ENCODE results near the gene PNLDC1. TPM values are rescaled to one million over a fixed set of nuclear protein-coding genes. Genes with fewer than 3 reads are reported as not detected.
A peak's percentile ranks its signal among the peaks of the same experiment; 100 is the strongest.

The PNLDC1 gene
- total and polyA plus RNA-seq, 2 experiments from 2014 or later: not detected

DNA sequence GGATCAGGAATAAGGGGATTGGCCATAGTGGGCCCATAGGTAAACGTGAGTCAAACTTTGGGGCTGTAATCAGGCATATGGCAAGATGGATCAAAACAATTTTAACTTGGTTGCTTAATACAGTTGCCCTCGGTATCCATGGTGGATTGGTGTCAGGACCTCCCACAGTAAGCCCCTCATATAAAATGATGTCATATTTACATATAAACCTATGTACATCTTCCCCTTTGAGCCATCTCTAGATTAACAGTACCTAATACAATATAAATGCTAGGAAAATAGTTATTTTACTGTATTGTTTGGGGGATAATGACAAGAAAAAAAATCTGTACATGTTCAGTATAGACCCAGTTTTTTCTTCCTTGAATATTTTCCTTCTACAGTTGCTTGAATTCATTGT is 45.7 kb upstream of the PNLDC1 start:
- Histone ChIP-seq H3K4me1 (ENCODE audit: insufficient read depth) (0 out of 2 replicates have a peak, but pooled peaks cover under 1% of the 10 kb centered on the region), H3F3A (replicated peaks; ENCODE audit: low read depth) (peaks cover 2% of the 10 kb centered on the region; the same call in 1 of the 2 replicates), H3K79me2 (replicated peaks; ENCODE audit: insufficient read depth) (peaks cover 16% of the 10 kb centered on the region; the same call in 1 of the 2 replicates), H3K4me2 (no peak overlapping the region), H3K27ac (ENCODE audit: low read depth) (0 out of 2 replicates have a peak overlapping the region, but pooled peaks have one; percentile 17), H4K20me1 (replicated peaks; ENCODE audit: insufficient read depth) (no peaks in the 10 kb centered on the region), H3K9me2 (ENCODE audit: insufficient read depth) (no peaks in the 10 kb centered on the region), H3K27me3 (ENCODE audit: insufficient read depth) (no peaks in the 10 kb centered on the region), H2AFZ (no peak overlapping the region), H3K36me3 (ENCODE audit: insufficient read depth) (peaks cover 59% of the 10 kb centered on the region; the same call in 1 of the 2 replicates), H3K4me3 (no peak overlapping the region)
- H3K4me3 Mint-ChIP-seq: no peak overlapping the region
- no peaks in the 10 kb centered on the region for H3K9me3 Mint-ChIP-seq
- ATAC-seq (no peak), DNase-seq (ENCODE audit: low spot score) (no peak)
- H3K27ac Mint-ChIP-seq: no peak overlapping the region
- TF ChIP-seq, protein P1, sequence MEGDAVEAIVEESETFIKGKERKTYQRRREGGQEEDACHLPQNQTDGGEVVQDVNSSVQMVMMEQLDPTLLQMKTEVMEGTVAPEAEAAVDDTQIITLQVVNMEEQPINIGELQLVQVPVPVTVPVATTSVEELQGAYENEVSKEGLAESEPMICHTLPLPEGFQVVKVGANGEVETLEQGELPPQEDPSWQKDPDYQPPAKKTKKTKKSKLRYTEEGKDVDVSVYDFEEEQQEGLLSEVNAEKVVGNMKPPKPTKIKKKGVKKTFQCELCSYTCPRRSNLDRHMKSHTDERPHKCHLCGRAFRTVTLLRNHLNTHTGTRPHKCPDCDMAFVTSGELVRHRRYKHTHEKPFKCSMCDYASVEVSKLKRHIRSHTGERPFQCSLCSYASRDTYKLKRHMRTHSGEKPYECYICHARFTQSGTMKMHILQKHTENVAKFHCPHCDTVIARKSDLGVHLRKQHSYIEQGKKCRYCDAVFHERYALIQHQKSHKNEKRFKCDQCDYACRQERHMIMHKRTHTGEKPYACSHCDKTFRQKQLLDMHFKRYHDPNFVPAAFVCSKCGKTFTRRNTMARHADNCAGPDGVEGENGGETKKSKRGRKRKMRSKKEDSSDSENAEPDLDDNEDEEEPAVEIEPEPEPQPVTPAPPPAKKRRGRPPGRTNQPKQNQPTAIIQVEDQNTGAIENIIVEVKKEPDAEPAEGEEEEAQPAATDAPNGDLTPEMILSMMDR (conservative IDR thresholded peaks at IDR 0.05; ENCODE audit: low read depth in 2 of 2): no peak
- TF ChIP-seq STAT1 (IDR thresholded peaks at IDR 0.05; ENCODE audit: unreplicated experiment) (no peak), EZH2 (IDR thresholded peaks at IDR 0.05; ENCODE audit: low read depth, unreplicated experiment) (no peak), ZNF331 (CRISPR knock-in tag; IDR thresholded peaks at IDR 0.05; ENCODE audit: low read depth) (no peak), JUNB (IDR thresholded peaks at IDR 0.05; ENCODE audit: unreplicated experiment) (no peak), ZNF114 (CRISPR knock-in tag; IDR thresholded peaks at IDR 0.05) (no peak), NANOG (IDR thresholded peaks at IDR 0.05; ENCODE audit: borderline replicate concordance) (no peak), POLR2AphosphoS5 (IDR thresholded peaks at IDR 0.05; ENCODE audit: low read depth) (no peak), EZH2phosphoT487 (IDR thresholded peaks at IDR 0.05; ENCODE audit: unreplicated experiment) (no peak), CREB1 (CRISPR knock-in tag; IDR thresholded peaks at IDR 0.05; ENCODE audit: low read depth) (no peak)
- TF ChIP-seq, protein P2, sequence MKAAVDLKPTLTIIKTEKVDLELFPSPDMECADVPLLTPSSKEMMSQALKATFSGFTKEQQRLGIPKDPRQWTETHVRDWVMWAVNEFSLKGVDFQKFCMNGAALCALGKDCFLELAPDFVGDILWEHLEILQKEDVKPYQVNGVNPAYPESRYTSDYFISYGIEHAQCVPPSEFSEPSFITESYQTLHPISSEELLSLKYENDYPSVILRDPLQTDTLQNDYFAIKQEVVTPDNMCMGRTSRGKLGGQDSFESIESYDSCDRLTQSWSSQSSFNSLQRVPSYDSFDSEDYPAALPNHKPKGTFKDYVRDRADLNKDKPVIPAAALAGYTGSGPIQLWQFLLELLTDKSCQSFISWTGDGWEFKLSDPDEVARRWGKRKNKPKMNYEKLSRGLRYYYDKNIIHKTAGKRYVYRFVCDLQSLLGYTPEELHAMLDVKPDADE (IDR thresholded peaks at IDR 0.05): no peak
- TF ChIP-seq, protein P3, sequence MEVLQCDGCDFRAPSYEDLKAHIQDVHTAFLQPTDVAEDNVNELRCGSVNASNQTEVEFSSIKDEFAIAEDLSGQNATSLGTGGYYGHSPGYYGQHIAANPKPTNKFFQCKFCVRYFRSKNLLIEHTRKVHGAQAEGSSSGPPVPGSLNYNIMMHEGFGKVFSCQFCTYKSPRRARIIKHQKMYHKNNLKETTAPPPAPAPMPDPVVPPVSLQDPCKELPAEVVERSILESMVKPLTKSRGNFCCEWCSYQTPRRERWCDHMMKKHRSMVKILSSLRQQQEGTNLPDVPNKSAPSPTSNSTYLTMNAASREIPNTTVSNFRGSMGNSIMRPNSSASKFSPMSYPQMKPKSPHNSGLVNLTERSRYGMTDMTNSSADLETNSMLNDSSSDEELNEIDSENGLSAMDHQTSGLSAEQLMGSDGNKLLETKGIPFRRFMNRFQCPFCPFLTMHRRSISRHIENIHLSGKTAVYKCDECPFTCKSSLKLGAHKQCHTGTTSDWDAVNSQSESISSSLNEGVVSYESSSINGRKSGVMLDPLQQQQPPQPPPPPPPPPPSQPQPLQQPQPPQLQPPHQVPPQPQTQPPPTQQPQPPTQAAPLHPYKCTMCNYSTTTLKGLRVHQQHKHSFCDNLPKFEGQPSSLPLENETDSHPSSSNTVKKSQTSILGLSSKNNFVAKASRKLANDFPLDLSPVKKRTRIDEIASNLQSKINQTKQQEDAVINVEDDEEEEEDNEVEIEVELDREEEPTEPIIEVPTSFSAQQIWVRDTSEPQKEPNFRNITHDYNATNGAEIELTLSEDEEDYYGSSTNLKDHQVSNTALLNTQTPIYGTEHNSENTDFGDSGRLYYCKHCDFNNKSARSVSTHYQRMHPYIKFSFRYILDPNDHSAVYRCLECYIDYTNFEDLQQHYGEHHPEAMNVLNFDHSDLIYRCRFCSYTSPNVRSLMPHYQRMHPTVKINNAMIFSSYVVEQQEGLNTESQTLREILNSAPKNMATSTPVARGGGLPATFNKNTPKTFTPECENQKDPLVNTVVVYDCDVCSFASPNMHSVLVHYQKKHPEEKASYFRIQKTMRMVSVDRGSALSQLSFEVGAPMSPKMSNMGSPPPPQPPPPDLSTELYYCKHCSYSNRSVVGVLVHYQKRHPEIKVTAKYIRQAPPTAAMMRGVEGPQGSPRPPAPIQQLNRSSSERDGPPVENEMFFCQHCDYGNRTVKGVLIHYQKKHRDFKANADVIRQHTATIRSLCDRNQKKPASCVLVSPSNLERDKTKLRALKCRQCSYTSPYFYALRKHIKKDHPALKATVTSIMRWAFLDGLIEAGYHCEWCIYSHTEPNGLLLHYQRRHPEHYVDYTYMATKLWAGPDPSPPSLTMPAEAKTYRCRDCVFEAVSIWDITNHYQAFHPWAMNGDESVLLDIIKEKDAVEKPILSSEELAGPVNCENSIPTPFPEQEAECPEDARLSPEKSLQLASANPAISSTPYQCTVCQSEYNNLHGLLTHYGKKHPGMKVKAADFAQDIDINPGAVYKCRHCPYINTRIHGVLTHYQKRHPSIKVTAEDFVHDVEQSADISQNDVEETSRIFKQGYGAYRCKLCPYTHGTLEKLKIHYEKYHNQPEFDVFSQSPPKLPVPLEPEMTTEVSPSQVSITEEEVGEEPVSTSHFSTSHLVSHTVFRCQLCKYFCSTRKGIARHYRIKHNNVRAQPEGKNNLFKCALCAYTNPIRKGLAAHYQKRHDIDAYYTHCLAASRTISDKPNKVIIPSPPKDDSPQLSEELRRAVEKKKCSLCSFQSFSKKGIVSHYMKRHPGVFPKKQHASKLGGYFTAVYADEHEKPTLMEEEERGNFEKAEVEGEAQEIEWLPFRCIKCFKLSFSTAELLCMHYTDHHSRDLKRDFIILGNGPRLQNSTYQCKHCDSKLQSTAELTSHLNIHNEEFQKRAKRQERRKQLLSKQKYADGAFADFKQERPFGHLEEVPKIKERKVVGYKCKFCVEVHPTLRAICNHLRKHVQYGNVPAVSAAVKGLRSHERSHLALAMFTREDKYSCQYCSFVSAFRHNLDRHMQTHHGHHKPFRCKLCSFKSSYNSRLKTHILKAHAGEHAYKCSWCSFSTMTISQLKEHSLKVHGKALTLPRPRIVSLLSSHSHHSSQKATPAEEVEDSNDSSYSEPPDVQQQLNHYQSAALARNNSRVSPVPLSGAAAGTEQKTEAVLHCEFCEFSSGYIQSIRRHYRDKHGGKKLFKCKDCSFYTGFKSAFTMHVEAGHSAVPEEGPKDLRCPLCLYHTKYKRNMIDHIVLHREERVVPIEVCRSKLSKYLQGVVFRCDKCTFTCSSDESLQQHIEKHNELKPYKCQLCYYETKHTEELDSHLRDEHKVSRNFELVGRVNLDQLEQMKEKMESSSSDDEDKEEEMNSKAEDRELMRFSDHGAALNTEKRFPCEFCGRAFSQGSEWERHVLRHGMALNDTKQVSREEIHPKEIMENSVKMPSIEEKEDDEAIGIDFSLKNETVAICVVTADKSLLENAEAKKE (CRISPR knock-in tag; IDR thresholded peaks at IDR 0.05): no peak
- TF ChIP-seq, protein P4, sequence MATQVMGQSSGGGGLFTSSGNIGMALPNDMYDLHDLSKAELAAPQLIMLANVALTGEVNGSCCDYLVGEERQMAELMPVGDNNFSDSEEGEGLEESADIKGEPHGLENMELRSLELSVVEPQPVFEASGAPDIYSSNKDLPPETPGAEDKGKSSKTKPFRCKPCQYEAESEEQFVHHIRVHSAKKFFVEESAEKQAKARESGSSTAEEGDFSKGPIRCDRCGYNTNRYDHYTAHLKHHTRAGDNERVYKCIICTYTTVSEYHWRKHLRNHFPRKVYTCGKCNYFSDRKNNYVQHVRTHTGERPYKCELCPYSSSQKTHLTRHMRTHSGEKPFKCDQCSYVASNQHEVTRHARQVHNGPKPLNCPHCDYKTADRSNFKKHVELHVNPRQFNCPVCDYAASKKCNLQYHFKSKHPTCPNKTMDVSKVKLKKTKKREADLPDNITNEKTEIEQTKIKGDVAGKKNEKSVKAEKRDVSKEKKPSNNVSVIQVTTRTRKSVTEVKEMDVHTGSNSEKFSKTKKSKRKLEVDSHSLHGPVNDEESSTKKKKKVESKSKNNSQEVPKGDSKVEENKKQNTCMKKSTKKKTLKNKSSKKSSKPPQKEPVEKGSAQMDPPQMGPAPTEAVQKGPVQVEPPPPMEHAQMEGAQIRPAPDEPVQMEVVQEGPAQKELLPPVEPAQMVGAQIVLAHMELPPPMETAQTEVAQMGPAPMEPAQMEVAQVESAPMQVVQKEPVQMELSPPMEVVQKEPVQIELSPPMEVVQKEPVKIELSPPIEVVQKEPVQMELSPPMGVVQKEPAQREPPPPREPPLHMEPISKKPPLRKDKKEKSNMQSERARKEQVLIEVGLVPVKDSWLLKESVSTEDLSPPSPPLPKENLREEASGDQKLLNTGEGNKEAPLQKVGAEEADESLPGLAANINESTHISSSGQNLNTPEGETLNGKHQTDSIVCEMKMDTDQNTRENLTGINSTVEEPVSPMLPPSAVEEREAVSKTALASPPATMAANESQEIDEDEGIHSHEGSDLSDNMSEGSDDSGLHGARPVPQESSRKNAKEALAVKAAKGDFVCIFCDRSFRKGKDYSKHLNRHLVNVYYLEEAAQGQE (IDR thresholded peaks at IDR 0.05; ENCODE audit: unreplicated experiment): no peak
- H3K36me3 Mint-ChIP-seq (ENCODE audit: low read depth): peaks cover 85% of the 10 kb centered on the region
- H3K27me3 Mint-ChIP-seq (ENCODE audit: insufficient read depth, low read depth, poor library complexity): no peaks in the 10 kb centered on the region
- H3K4me1 Mint-ChIP-seq: peaks cover 11% of the 10 kb centered on the region

Measured in GM23338 (cell line).